ENCODE data around the gene FAM89B.

GRCh38 chr11:65524014-65524740, 48.2 kb upstream of the FAM89B start:
- TF ChIP-seq CTCF (IDR thresholded peaks at IDR 0.05; ENCODE audit: insufficient read depth, low read length, poor library complexity, severe bottlenecking) (no peak), EZH2phosphoT487 (conservative IDR thresholded peaks at IDR 0.05; ENCODE audit: low read length) (no peak)

Data from SU-DHL-6 (cell line).